Measurements from ENCODE around the gene OSGIN1. TPM values are rescaled to one million over a fixed set of nuclear protein-coding genes. Genes with fewer than 3 reads are reported as not detected.
A peak's percentile ranks its signal among the peaks of the same experiment; 100 is the strongest.

OSGIN1 gene
- total RNA-seq, 4 donors from 2014 or later = 0.77 to 5.4 (median 1.2) TPM; not detected in 1

DNA sequence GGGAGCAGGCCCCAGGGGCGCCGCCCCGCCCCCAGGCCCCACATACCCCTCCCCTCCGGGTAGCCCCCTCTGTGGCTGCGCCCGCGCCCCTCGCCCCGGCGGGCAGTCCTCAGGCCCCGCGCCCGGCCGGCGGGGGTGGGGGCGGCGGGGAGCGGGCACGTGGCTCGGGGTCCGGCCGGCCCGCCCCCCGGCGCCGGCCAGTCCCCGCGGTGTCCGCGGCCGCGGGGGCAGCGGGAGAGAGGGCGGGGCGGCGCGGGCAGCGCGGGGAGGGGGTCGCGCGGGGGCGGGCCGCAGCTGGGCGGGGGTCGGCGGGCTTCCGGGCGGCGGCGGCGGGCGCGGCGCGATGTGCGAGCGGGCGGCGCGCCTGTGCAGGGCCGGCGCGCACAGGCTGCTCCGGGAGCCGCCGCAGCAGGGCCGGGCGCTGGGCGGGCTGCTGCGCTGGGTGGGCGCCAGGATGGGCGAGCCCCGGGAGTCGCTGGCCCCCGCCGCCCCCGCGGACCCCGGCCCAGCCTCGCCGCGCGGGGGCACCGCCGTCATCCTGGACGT, 15.3 kb downstream of the OSGIN1 start:
- Histone ChIP-seq H3K4me1 (peaks cover 0 to 3% of the 10 kb centered on the region in 2 donors), H3K36me3 (no peaks in the 10 kb centered on the region)
- TF ChIP-seq, protein P1, sequence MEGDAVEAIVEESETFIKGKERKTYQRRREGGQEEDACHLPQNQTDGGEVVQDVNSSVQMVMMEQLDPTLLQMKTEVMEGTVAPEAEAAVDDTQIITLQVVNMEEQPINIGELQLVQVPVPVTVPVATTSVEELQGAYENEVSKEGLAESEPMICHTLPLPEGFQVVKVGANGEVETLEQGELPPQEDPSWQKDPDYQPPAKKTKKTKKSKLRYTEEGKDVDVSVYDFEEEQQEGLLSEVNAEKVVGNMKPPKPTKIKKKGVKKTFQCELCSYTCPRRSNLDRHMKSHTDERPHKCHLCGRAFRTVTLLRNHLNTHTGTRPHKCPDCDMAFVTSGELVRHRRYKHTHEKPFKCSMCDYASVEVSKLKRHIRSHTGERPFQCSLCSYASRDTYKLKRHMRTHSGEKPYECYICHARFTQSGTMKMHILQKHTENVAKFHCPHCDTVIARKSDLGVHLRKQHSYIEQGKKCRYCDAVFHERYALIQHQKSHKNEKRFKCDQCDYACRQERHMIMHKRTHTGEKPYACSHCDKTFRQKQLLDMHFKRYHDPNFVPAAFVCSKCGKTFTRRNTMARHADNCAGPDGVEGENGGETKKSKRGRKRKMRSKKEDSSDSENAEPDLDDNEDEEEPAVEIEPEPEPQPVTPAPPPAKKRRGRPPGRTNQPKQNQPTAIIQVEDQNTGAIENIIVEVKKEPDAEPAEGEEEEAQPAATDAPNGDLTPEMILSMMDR (IDR thresholded peaks at IDR 0.05) = no peak

DNA sequence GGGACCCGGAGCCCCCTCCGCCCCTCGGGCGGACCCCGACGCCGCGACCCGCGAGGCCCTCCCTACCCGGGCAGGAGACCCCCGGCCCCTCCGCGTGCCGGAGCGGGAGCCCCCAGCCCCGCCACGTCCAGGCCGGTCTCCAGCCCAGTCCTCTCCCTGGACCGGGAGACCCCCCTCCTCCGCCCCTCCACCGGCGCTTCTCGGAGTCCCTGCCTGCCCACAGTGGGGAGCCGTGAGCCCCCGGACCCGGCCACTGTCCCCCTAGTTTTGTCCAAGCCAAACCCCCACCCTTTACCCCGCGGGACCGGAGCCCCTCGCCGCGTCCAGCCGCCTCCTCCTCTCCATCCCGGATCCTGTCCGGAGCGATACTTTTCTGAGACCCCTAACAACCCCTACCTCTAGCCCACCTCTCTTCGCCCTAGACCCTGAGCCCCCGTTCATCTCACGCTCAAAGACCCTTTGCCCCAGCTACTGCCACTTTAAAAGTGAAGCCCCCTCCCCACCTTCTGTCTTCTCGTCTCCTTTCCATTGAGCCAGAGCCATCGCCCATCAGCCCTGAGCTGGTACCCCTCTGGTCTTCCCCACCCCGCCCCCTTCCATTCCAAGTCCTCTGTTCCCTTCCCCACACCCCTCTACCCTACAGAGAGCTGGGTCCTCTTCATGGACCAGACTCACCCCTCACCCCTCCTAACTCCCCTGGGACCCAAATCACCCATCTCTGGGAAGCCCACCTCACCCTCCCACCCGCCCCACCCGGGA, 16.0 kb downstream of the OSGIN1 start:
- H3K4me3 ChIP-seq = no peak overlapping the region
- H3K9me3 ChIP-seq = no peaks in the 10 kb centered on the region
- H3K27ac ChIP-seq = no peak overlapping the region
- DNase-seq = no peak
- TF ChIP-seq POLR2A (IDR thresholded peaks at IDR 0.05) = no peak
- TF ChIP-seq, protein P1 (IDR thresholded peaks at IDR 0.05) = no peak
- H3K27me3 ChIP-seq = peaks cover 0 to 12% of the 10 kb centered on the region in 2 donors
- intact Hi-C loops (cut with DNase I; ENCODE audit: low total_unique reads) = loop anchor here (10.0 kb wide), 1 partner anchor 96 kb away; no protein-coding TSS in a partner anchor
- no peaks in the 10 kb centered on the region for H3K36me3 ChIP-seq
- peaks cover 0 to 3% of the 10 kb centered on the region in 2 donors for H3K4me1 ChIP-seq

More for the DNA sequence above, 15.3 kb downstream of the OSGIN1 start:
- peak overlapping the region in 1 of 2 donors; percentile 34 for H3K4me3 ChIP-seq
- intact Hi-C loops (cut with DNase I; ENCODE audit: low total_unique reads) = loop anchor here (10.0 kb wide), 1 partner anchor 96 kb away; no protein-coding TSS in a partner anchor
- DNase-seq = no peak
- H3K27ac ChIP-seq = no peak overlapping the region
- H3K9me3 ChIP-seq = no peaks in the 10 kb centered on the region
- peaks cover 0 to 12% of the 10 kb centered on the region in 2 donors for H3K27me3 ChIP-seq

DNA sequence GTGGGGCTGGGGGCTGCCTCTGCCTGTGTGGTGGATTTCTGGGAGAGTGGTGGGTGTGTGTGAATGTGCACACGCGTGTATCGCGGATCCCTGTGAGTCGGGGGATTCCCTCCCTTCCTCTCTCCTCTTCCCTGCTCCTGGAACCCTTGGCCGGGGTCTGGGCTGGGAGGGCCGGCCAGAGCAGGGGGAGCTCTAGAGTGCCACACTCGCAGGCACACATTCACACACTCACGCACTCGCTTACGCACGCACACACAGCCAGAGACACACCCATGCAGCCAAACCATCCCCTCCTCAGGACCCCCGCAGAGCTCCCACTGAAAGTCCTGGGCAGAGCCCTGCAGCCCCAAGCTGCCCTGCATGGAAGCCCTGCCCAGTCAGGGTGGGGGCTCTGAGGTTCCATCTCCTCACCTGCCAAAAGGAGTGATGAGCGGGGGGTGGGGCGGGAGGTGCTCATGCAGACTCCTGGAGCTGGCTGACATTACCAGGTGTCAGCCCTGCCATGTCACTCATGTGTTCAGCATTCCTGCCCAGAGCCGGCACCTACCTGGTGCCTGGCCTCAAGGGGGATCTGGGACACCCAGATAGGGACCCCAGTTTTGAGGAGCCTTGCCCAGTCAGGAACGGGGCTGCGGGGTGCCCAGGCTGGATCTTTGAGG, 16.9 kb downstream of the OSGIN1 start:
- peaks cover 0 to 3% of the 10 kb centered on the region in 2 donors for H3K4me1 ChIP-seq
- TF ChIP-seq, protein P1 (IDR thresholded peaks at IDR 0.05) = no peak
- no peak for TF ChIP-seq POLR2A (IDR thresholded peaks at IDR 0.05)
- no peak overlapping the region for H3K27ac ChIP-seq
- H3K36me3 ChIP-seq = no peaks in the 10 kb centered on the region
- peaks cover 0 to 12% of the 10 kb centered on the region in 2 donors for H3K27me3 ChIP-seq
- no peak overlapping the region for H3K4me3 ChIP-seq
- no peaks in the 10 kb centered on the region for H3K9me3 ChIP-seq
- no peak for DNase-seq
- intact Hi-C loops (cut with DNase I; ENCODE audit: low total_unique reads) = loop anchor here (10.0 kb wide), 1 partner anchor 95 kb away; no protein-coding TSS in a partner anchor

DNA sequence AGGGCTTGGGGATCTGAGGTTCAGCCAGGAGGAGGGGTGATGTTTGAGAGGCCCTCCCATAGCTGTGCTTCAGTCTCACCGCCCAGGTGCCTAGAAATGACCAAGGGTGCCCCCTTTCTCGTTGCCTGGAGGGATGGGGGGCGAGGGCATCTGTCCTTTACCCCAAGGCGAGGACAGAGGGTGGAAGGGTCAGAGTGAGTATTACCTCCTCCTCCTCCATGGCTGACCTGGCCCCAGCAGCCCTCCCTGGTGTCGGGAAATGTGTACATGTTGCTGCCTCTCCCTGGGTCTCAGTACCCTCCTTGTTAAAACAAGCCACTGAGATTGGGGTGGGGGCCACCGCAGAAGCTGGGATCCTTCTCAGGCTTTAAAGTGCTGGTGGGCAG, 17.4 kb downstream of the OSGIN1 start:
- intact Hi-C loops (cut with DNase I; ENCODE audit: low total_unique reads) = no loop called here
- no peak for DNase-seq
- H3K4me3 ChIP-seq = no peak overlapping the region
- no peak overlapping the region for H3K27ac ChIP-seq
- no peak for TF ChIP-seq POLR2A (IDR thresholded peaks at IDR 0.05)
- TF ChIP-seq, protein P1 (IDR thresholded peaks at IDR 0.05) = no peak
- H3K4me1 ChIP-seq = peaks cover 0 to 3% of the 10 kb centered on the region in 2 donors
- peaks cover 0 to 12% of the 10 kb centered on the region in 2 donors for H3K27me3 ChIP-seq
- no peaks in the 10 kb centered on the region for H3K36me3 ChIP-seq
- H3K9me3 ChIP-seq = no peaks in the 10 kb centered on the region
